ENCODE data around the gene SERGEF.

The SERGEF gene

DNA sequence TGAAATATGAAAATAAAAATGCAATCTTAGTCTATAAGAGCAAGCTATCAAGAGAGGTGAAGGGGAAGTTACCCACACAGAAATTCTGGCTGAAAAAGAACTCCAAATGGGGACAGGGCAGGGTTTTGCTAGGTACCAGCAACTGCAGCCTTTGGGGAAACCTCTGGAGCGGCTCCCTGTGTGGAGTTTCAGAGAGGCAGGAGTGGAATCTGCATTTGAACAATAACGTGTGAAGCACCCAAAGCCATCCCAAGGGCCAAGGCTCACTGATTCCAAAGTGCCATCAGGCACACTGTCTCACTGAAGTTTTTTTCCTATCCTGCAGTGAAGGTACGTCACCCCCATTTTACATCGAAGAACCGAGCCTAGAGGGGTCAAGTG lies 190.5 kb downstream of the SERGEF start:
- in situ Hi-C loops (cut with HindIII; ENCODE audit: low sequenced_read_pairs), result no loop called here

DNA sequence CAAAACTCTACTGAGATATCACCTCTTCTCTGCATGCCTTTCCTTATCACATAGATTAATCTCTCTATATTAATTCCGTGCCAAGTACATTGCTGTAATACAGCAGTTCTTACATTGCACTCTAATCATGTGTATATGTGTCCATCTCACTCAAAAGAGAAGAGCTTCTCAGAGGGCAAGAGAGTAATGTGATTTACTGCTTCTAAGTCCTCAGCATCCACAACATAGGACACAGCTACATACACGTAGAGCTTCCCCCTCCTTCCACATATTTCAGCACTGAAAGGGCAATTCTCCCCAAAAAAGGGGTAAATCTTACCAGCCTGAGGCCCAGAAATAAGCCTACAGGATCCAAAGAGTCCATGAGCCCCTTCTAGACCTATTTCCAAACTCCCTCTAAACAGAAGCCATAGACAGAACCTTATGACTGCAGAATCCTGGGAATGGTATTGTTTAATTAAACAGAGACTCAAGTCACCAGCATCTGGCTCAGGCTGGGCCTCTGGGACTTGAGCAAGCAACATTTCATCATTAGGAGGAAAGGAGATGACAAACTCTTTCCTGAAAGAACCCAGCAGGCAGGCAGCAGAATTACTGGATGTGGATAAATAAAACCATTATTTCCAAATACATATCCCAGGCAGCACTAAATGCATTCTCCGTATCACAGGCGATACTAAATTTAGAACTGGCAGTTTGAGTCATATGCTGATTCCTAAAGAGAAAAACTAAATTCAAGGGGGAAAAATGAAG lies 191.0 kb downstream of the SERGEF start:
- in situ Hi-C loops (cut with HindIII; ENCODE audit: low sequenced_read_pairs), result no loop called here

DNA sequence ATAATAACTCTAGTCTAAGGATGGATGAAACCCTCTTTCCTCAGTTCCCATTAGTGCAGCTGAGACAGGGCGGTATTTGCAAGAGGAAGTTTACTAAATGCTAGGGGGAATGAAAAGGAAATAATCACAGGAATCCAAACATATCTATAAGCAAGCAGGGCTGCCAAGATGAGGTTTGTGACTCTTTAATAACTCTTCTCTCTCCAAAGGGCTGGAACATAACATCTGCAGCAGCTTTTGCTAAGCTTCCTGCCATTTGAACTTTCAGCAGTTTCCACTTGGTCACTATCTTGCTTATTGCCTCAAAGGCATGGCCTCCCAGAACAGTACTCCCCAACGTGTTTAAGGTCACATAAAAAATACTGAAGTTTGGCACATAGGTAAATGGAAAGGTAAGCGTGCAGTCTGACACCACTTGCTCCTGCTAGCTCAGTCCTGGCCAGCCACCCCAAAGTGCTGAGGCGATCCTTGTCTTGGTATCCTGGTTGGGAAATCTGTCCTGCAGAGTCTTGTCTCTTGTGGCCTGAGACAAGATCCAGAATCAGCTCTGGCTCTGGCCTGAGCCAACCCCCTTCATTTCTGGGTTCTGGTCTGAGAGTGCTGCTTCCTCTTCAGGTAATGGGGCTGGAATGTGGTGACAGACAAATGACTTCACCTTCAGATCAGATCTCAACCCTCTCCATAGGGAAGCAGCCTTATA lies 196.5 kb downstream of the SERGEF start:
- in situ Hi-C loops (cut with HindIII; ENCODE audit: low sequenced_read_pairs), result no loop called here

DNA sequence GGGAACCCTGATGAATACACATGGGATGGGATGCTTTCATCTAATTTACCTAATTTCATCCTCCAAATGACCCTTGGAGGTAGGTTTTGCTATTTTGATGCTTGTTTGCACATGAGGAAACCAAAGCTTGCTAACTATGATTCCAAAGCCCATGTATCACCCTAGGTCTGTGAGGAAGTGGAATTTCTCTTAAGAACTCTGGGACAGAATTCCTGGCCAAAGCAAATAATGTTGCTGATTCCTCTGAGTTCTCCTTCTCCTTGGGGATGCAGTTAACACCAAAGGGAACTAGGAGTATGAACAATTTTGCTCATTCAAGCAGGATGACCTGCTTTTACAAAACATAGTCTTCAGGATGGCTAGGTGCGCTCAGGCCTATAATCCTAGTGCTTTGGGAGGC lies 198.3 kb downstream of the SERGEF start:
- in situ Hi-C loops (cut with HindIII; ENCODE audit: low sequenced_read_pairs), result no loop called here

DNA sequence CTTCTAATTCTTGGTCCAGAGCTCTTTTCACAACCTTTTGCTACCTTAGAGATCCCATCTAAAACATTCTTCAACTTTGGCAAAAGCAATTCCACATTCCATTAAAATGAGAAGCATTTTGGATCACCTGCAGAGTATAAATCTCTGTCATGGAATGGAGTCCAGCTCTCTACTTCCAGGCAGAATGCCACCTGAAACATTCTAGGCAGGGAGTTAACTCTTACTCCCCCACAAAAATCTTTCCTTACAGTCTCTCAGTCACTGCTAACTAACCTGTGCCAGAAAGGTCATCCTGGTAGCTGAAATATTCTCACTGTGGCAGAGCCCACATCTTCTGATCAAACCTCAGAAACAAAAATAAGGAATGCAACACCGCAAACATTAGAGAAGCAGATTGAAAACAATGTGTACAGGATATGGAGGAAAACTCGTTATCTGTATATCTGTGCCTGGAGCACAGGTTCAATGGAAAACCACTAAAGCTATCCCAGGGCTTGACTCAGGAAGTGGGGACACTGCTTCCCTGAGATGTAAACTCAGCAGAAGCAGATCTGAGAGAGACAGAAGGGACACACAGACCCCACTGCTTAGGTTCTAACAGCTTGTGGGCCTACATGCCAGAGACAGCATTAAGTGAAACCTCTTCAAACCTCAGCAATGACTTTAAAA lies 199.3 kb downstream of the SERGEF start:
- in situ Hi-C loops (cut with HindIII; ENCODE audit: low sequenced_read_pairs), result no loop called here

DNA sequence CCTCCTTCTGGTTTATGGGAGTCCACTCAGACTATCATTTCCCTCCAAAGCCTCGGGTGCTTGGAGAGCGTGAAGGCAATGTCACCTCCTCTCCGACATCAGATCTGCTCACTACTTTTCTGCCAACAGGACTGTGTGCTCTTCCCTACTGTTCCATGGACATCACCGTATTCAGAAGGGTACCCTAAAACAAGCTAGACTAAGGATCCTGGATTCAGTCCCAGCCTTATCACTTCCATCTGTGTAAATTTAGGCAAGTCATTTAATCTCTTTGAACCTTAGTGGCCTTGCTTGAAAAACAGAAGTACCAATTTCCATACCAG lies 200.0 kb downstream of the SERGEF start:
- in situ Hi-C loops (cut with HindIII; ENCODE audit: low sequenced_read_pairs), result no loop called here

DNA sequence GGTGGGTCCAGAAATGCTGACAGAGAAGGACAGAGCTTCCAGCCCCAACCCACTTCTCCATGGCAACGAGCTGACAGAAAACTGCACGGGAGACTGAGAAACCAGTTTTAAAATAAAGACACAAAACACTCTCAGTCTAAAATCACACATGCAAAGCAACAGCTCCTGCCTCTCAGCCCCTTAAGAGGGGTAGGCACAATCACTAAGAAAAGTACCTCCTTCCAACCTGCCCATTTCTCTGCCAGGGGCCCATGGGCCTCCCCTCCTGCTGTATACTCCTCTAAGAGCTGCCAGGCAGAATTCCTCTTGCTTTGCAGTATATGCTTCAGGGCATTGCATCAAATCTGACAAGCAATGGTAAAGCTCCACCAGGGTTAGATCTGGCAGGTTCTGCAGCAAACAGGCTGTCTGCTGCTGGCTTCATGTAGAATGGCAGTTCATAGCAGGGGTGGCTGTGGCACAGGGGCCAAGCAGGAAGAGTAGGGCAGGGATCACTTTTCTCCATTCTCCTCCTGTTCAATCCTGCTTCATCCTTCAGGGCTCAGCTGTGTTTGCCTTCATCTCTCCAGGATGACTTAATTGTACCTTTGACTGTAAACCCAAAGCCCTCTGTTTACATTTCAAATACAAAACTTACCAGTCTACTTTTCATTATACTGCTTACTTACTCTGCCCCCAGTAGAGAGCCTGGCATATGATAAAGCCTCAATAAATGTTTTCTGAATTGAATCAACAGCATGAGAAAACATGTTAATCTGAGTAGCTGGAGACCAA lies 200.6 kb downstream of the SERGEF start:
- in situ Hi-C loops (cut with HindIII; ENCODE audit: low sequenced_read_pairs), result no loop called here

DNA sequence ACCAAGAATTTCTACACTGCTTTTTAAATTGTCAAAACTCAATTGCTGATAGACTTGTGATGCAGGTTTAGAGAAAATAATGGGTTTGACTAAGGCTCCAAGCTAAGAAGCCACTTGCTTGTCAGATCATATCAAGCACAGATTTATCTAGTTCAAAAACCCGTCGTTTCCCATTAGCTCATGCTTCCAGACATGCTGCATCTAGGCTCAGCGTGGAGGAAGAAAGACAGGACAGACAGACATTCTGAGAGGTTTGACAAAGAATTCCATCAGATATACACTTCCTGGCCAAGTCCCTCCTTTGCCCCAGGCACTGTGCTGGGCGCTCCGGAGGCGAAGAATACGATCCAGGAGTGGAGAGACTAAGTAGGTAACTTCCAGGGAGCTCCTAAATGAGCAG lies 201.5 kb downstream of the SERGEF start:
- in situ Hi-C loops (cut with HindIII; ENCODE audit: low sequenced_read_pairs), result no loop called here

DNA sequence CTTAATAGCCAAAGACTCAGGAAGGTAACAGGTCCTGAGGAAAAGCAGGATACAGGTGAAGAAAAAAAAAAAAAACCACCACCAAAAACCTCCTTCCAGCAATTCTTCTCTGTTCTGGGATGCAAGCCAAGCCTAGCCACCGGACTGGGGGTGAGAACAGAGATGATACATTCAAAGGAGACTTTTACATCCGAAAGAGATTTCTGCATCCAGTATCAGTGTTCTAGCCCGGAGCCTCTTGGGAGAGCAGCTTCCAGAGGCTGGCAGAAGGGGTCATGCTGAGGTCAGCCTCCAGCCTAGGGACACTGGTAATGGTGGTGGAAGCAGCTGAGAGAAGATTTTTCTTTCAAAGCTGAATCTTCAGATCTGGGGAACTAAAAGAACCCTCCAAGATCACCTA lies 202.1 kb downstream of the SERGEF start:
- in situ Hi-C loops (cut with HindIII; ENCODE audit: low sequenced_read_pairs), result no loop called here

DNA sequence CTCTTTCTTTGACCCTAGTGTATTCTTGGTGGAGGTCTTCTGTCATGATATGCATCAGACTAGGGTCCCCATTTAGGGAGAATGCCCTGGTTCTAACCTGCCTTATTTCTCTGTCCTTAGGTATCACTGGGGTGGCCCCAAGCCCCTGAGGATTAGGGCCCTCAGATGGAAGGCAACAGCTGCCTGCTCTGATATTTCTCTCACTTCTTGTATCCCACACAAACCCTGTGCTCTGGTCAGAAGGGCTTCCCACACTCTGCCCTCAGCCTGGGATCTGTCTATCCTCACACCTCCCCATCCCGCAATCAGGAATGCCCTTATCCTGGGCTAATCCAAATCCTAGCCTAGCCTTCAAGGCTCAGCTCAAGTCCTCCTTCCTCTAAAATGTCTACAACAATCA lies 202.8 kb downstream of the SERGEF start:
- in situ Hi-C loops (cut with HindIII; ENCODE audit: low sequenced_read_pairs), result no loop called here

DNA sequence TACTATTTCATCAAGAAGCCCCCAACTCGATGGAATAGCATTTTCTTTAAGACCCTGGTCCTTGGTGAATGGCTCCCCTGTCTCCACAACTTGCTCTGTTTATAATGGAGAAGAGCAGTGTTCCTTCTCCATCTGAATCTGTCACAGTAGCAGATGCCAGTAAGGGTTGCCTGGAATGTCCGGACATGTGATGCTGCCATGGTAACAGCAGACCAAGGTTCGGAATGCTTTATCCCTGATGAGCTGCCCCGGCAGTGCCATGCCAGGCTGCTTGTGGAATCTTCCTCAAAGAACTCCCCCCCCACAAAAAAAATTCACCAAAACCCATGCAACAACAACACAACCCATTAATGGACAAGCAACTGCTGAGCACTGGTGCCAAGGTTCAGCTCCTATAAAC lies 205.8 kb downstream of the SERGEF start:
- in situ Hi-C loops (cut with HindIII; ENCODE audit: low sequenced_read_pairs), result no loop called here

DNA sequence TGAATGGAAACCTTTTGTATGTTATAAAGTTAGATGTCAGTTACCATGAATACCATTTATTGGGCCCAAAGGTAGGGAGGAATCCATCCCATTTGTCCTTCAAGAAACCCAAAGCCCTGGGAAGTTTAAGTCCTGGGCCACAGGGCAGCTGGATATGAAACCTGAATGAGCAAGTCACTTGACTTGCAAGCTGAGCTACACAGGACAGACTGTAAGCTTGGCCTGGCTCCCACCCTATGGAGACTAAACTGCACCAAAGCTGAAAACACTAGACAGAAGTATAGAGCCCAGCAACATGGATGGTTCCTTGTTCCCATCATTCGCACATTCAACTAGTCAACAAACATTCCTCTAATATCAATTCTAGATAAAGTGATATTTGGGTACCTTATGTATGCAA lies 207.0 kb downstream of the SERGEF start:
- in situ Hi-C loops (cut with HindIII; ENCODE audit: low sequenced_read_pairs), result no loop called here

DNA sequence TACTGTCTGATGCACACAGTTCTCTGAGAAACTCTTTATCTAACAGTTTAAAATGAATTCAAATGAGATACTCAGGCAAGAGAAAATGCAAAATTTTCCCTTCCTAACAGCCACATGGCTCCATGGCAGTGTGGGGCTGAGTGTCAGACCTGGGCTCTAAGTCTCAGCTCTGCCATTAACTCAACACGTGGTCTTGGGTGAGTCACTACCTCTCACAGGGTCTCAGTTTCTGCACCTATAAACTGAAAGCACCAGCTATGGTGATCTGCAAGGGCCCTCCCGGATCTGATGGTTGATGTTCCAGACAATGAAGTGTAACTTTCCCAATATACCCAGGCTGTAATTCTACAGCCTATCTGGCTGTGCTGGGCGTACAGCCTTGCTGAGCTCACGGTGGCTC lies 207.8 kb downstream of the SERGEF start:
- in situ Hi-C loops (cut with HindIII; ENCODE audit: low sequenced_read_pairs), result no loop called here

DNA sequence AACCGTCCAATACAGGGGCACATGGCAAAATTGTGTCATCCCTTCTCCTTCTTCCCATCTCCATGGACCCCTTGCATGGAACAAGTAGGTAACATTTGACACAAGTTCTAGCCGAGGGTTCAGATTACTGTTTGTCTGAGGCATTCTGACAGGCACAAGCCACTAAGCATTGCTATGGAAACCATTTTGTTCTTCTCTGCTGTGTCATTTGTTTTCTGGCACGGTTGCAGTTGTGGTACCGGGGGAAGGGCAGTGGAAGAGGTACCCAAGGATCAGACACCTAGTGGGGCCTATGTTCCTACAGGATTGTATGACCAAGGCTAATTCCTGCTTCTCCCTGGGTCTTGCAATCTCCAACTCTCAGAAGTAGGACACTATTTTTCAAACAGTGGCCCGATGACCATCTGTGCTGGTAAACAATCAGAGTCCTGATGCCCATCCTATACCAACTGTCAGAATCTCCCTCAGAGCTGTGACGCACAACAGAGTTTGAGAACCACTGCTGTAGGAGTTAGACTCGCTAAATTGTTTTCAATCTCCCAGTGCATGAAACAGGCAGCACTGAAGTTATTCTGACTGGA lies 209.0 kb downstream of the SERGEF start:
- in situ Hi-C loops (cut with HindIII; ENCODE audit: low sequenced_read_pairs), result no loop called here

DNA sequence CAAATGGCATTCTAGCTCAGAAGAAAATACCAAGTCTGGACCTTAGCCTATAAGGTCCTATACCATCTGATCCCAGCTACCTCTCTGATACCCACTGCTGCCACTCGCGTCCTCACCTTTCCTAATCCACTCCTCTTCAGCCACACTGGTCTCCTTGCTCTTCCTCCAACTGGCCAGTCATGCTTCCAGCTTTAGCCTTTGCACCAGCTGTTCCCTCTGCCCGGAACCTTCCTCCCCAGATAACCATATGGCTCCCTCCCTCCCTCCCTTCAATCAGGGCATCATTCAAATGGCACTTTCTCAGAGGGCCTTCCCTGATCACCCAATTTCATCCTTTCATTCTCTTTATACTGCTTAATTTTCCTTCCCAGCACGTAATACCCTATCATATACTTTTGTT lies 210.4 kb downstream of the SERGEF start:
- in situ Hi-C loops (cut with HindIII; ENCODE audit: low sequenced_read_pairs), result no loop called here

DNA sequence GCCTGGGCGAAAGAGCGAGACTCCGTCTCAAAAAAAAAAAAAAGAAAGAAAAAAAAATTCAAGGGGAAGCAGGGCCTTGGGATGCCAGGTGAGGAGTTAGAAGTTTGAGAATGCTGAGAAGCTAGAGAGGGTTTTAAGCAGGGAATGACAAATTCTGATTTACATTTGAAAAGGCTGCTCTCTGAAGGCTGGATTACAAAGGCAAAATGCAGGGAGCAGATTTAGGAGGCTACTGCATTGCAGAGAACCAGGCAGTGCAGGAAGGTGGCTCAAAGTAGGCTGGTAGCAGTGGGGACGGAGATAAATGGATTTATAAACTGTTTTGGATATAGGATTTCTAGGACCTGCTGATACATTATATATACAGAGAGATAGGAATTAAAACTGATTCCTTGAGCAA lies 211.7 kb downstream of the SERGEF start:
- in situ Hi-C loops (cut with HindIII; ENCODE audit: low sequenced_read_pairs), result no loop called here

DNA sequence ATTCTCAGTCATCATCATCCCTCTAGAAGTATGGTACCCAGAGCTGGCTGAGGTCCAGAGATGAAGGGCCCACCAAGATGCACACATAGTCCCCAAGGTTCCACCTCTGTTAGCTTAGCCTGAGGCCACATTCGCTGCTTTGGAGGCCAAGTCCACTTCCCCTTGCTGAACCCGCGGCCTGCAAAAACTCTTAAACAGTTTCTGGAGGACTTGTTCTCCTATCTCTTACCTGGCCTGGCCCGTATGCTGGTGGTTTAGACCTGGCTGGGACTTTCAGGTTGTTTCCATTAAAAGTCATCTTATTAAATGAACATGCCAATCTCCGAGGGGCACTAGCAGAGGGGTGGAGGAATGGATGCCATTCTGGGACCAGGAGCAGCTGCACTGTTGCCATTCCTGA lies 213.7 kb downstream of the SERGEF start:
- in situ Hi-C loops (cut with HindIII; ENCODE audit: low sequenced_read_pairs), result no loop called here

DNA sequence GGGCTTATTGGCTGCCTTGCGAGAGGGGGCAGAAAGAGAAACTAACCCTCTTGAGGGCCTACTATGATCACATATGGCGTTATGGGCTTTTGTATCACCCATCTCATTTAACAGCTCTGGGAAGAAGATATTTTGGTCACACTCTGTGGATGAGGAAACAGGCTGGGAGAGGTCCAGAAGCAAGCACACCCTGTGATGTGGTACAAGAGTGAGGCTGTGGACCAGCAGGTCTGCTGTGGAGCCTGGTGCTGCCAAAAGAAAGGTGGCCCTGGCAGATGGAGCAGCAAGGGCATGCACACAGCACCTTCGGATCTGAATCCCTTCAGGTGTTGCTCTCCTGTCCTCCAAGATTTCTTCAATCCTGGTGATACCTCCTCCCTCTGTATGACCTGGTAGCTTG lies 214.1 kb downstream of the SERGEF start:
- in situ Hi-C loops (cut with HindIII; ENCODE audit: low sequenced_read_pairs), result no loop called here

DNA sequence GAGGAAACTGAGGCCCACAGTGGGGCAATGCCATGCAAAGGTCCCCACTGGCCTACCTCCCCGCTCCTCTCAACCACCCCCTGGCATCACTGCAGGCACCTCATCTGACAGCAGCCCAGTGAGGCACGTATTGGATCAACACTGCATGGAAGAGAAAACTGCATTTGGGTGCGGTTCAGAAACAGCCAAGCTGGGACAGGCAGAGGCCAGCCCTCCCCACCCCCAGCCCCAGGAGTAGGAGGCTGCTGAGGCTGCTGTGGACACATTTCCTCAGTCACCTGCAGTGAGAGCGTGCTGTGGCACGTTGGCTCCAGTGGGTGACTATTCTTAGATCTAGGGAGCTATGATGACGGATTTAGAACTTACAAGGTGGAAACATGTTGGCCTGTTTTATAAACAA lies 214.6 kb downstream of the SERGEF start:
- in situ Hi-C loops (cut with HindIII; ENCODE audit: low sequenced_read_pairs), result no loop called here

DNA sequence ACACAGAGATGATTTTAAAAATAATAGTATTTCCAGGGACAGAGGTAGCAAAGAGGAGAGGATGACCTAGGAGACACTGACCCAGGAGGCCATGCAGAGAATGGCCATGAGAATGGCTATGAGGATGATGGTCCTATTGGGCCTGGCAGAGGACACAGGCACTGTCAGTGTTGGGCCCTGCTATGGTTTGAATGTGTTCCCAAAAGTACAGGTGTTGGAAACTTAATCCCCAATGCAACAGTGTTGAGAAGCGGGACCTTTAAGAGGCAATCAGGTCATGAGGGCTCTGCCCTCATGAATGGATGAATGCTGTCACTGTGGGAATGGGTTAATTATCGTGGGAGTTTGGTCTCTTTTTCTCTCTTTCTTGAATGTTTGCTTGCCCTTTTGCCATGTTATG lies 216.7 kb downstream of the SERGEF start:
- in situ Hi-C loops (cut with HindIII; ENCODE audit: low sequenced_read_pairs), result no loop called here

DNA sequence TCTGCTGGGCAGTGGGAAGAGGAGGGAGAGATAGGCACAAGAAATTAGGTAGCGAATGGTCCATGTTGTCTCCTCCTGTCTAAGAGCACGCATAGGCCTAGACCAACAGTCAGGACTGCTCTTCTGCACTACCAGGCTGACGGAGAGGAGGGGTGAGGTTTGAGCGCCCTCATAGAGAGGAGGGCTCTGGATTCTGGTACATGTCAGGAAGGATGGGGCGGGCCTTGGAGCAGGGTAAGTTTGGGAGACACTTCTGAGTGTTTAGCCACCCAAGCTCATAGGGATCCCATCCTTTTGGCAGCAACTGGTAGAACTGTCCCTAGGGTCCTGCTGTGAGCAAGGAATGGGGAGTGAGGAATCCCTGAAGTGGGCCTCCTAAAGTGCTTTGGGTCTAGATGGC lies 217.9 kb downstream of the SERGEF start:
- in situ Hi-C loops (cut with HindIII; ENCODE audit: low sequenced_read_pairs), result no loop called here

Measured in DLD1 (cell line).